Ishikawa (cell line): ENCODE measurements around the gene SPP2.

Experiments used
- CEBPB ChIP-seq: IDR thresholded peaks from 2 replicates; pipeline ENCODE4 v1.6.1; 2012
- CREB1 ChIP-seq: IDR thresholded peaks from 2 replicates; pipeline ENCODE4 v1.6.1; 2012; ENCODE audit warnings: low read depth
- EGR1 ChIP-seq: IDR thresholded peaks from 2 replicates; pipeline ENCODE4 v1.6.1; 2012
- EP300 ChIP-seq: IDR thresholded peaks from 2 replicates; pipeline ENCODE4 v1.6.1; 2012; ENCODE audit warnings: borderline replicate concordance
- FOXM1 ChIP-seq: IDR thresholded peaks from 2 replicates; pipeline ENCODE4 v1.6.1; 2012; ENCODE audit warnings: low read depth, borderline replicate concordance
- MAX ChIP-seq: IDR thresholded peaks from 2 replicates; pipeline ENCODE4 v1.6.1; 2012
- NFIC ChIP-seq: IDR thresholded peaks from 2 replicates; pipeline ENCODE4 v1.6.1; 2012
- RAD21 ChIP-seq: IDR thresholded peaks from 2 replicates; pipeline ENCODE4 v1.6.1; 2012; ENCODE audit warnings: low read depth
- TAF1 ChIP-seq: IDR thresholded peaks from 2 replicates; pipeline ENCODE4 v1.6.1; 2012; ENCODE audit warnings: low read depth, mild to moderate bottlenecking
- TCF12 ChIP-seq: IDR thresholded peaks from 2 replicates; pipeline ENCODE4 v1.6.1; 2012; ENCODE audit warnings: low read depth
- TEAD4 ChIP-seq: IDR thresholded peaks from 2 replicates; pipeline ENCODE4 v1.6.1; 2012
- YY1 ChIP-seq: IDR thresholded peaks from 2 replicates; pipeline ENCODE4 v1.6.1; 2012; ENCODE audit warnings: low read depth
- ZBTB7A ChIP-seq: IDR thresholded peaks from 2 replicates; pipeline ENCODE4 v1.6.1; 2012; ENCODE audit warnings: low read depth
- TF ChIP-seq, protein P1 (sequence below): IDR thresholded peaks from 2 replicates; pipeline ENCODE4 v1.6.1; 2012
- TF ChIP-seq, protein P2 (sequence below): IDR thresholded peaks from 2 replicates; pipeline ENCODE4 v1.6.1; 2012; ENCODE audit warnings: low read depth, mild to moderate bottlenecking

The SPP2 gene

DNA sequence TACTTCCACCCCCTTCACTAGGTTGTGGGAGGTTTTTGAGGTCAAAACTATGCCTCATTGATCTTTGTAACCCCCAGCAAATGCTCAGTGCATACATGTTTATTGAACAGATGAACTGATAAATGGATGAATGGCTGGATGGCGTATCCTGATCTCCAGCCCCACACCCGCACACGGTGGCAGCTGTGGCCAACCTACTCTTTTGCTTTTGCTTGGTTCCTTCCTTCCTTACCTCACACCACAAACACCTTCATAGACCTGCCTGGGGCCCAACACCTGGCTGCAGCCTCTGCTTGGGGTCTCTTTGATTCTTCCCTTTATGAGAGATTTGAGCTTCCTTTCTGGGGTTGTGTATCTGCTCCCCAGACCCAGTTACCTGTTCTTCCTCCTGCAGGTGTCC lies 25.9 kb downstream of the SPP2 start:
- TF ChIP-seq TCF12 (no peak), CEBPB (no peak), ZBTB7A (no peak), FOXM1 (no peak), EP300 (no peak), MAX (no peak)
- TF ChIP-seq, protein P1, sequence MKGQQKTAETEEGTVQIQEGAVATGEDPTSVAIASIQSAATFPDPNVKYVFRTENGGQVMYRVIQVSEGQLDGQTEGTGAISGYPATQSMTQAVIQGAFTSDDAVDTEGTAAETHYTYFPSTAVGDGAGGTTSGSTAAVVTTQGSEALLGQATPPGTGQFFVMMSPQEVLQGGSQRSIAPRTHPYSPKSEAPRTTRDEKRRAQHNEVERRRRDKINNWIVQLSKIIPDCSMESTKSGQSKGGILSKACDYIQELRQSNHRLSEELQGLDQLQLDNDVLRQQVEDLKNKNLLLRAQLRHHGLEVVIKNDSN: no peak
- TF ChIP-seq, protein P2, sequence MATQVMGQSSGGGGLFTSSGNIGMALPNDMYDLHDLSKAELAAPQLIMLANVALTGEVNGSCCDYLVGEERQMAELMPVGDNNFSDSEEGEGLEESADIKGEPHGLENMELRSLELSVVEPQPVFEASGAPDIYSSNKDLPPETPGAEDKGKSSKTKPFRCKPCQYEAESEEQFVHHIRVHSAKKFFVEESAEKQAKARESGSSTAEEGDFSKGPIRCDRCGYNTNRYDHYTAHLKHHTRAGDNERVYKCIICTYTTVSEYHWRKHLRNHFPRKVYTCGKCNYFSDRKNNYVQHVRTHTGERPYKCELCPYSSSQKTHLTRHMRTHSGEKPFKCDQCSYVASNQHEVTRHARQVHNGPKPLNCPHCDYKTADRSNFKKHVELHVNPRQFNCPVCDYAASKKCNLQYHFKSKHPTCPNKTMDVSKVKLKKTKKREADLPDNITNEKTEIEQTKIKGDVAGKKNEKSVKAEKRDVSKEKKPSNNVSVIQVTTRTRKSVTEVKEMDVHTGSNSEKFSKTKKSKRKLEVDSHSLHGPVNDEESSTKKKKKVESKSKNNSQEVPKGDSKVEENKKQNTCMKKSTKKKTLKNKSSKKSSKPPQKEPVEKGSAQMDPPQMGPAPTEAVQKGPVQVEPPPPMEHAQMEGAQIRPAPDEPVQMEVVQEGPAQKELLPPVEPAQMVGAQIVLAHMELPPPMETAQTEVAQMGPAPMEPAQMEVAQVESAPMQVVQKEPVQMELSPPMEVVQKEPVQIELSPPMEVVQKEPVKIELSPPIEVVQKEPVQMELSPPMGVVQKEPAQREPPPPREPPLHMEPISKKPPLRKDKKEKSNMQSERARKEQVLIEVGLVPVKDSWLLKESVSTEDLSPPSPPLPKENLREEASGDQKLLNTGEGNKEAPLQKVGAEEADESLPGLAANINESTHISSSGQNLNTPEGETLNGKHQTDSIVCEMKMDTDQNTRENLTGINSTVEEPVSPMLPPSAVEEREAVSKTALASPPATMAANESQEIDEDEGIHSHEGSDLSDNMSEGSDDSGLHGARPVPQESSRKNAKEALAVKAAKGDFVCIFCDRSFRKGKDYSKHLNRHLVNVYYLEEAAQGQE: no peak

- TF ChIP-seq TCF12 (no peak), EGR1 (no peak), TAF1 (no peak), CEBPB (no peak), FOXM1 (no peak), ZBTB7A (no peak), RAD21 (no peak), YY1 (no peak), EP300 (no peak), TEAD4 (no peak), CREB1 (no peak)
- TF ChIP-seq, protein P1: no peak
- TF ChIP-seq, protein P2: no peak
These were observed 27.6 kb downstream of the SPP2 start for GRCh38 chr2:234078129-234078528.

- TF ChIP-seq YY1 (no peak), FOXM1 (no peak), CREB1 (no peak), RAD21 (peak; percentile 50), TEAD4 (peak; percentile 63), EGR1 (no peak), TAF1 (no peak), NFIC (peak; percentile 91), TCF12 (peak; percentile 69), ZBTB7A (no peak), CEBPB (peak; percentile 7; the same call in 1 of the 2 replicates), MAX (peak; percentile 77), EP300 (peak; percentile 76; the same call in 1 of the 2 replicates)
- TF ChIP-seq, protein P1: 0 out of 2 replicates have a peak, but pooled peaks have one; percentile 6
- TF ChIP-seq, protein P2: no peak
These were observed 31.7 kb downstream of the SPP2 start for GRCh38 chr2:234081970-234082822.
